Keratinocyte (primary cell): ENCODE data around the gene APOL3.

Experiments
- CTCF ChIP-seq, 3 experiments: IDR thresholded peaks in 1 of 3; conservative IDR thresholded peaks in 1 of 3; optimal IDR thresholded peaks in 1 of 3; 2 replicates in 2 of 3; 3 replicates in 1 of 3; pipeline versions ENCODE3 to v1.5.1; 2011; ENCODE audit warnings: low read length in 3 of 3, mild to moderate bottlenecking in 3 of 3, moderate library complexity in 2 of 3, control low read depth in 1 of 3, inconsistent platforms in 1 of 3; ENCODE audit not compliant: insufficient read depth in 2 of 3; ENCODE audit errors: extremely low read depth in 1 of 3
- EZH2 ChIP-seq: IDR thresholded peaks from one replicate; pipeline ENCODE4 v1.6.1; 2012; ENCODE audit warnings: inconsistent platforms, mild to moderate bottlenecking, low read length, moderate library complexity

GRCh38 chr22:36155702-36156101 lies 4.9 kb downstream of the APOL3 start:
- TF ChIP-seq CTCF (optimal IDR thresholded peaks at IDR 0.05 in 1 of 3, IDR thresholded peaks at IDR 0.05 in 1 of 3, conservative IDR thresholded peaks at IDR 0.05 in 1 of 3; ENCODE audit: extremely low read depth in 1 of 3, insufficient read depth in 2 of 3, low read length in 3 of 3) (no peak), EZH2 (no peak)
